CD4-positive, alpha-beta memory T cell (primary cell): ENCODE measurements around the gene PISD. TPM values are rescaled to one million over a fixed set of nuclear protein-coding genes. Genes with fewer than 3 reads are reported as not detected.

Experiments
- CTCF ChIA-PET: fragments of 350-600 bp; sonication (Branson Sonifier 250); formaldehyde crosslinking; loops from one replicate; lab custom pipeline; 2021; ENCODE audit warnings: inconsistent platforms; ENCODE audit not compliant: partially characterized antibody; lab: Charles Lee
- POLR2A ChIA-PET: fragments of 350-600 bp; sonication (Branson Sonifier 250); formaldehyde crosslinking; loops from one replicate; lab custom pipeline; 2021; ENCODE audit not compliant: partially characterized antibody; lab: Charles Lee
- DNase-seq, 5 donors: peaks; one replicate each; pipeline versions ENCODE4 v3.0.0 to v3.0.0-alpha.2; 2020 to 2022; ENCODE audit warnings: mixed read lengths in 1 of 5
- H3K27ac ChIP-seq: one replicate; pipeline ENCODE4 v1.7.0; 2013; ENCODE audit warnings: low read depth, low read length
- H3K27me3 ChIP-seq: 2 replicates; pipeline ENCODE4 v1.7.0; 2013; ENCODE audit warnings: mild to moderate bottlenecking, low read length, moderate library complexity; ENCODE audit not compliant: insufficient read depth
- H3K36me3 ChIP-seq: 2 replicates; pipeline ENCODE4 v1.7.0; 2013; ENCODE audit warnings: mild to moderate bottlenecking, low read length, moderate library complexity; ENCODE audit not compliant: insufficient read depth
- H3K4me1 ChIP-seq: 2 replicates; pipeline ENCODE4 v1.7.0; 2013; ENCODE audit warnings: mild to moderate bottlenecking, low read length, moderate library complexity; ENCODE audit not compliant: insufficient read depth
- H3K4me3 ChIP-seq, 2 donors: one replicate each; pipeline ENCODE4 v1.7.0; 2013; ENCODE audit warnings: low read length in 2 of 2, mild to moderate bottlenecking in 1 of 2
- H3K9me3 ChIP-seq, 2 donors: one replicate each; pipeline ENCODE4 v1.7.0; 2013; ENCODE audit warnings: low read length in 2 of 2, control low read depth in 1 of 2; ENCODE audit not compliant: control insufficient read depth in 1 of 2
- H3K27ac Mint-ChIP-seq, 7 donors: one replicate each; pipeline ENCODE4 v1.8.0; 2020 to 2021; ENCODE audit warnings: mixed read lengths in 7 of 7, mild to moderate bottlenecking in 6 of 7, inconsistent platforms in 3 of 7, moderate library complexity in 3 of 7
- H3K27me3 Mint-ChIP-seq, 2 donors: one replicate each; pipeline ENCODE4 v1.8.0; 2020 to 2021; ENCODE audit warnings: mixed read lengths in 2 of 2
- H3K36me3 Mint-ChIP-seq, 2 donors: one replicate each; pipeline ENCODE4 v1.8.0; 2020 to 2021; ENCODE audit warnings: mixed read lengths in 2 of 2, inconsistent platforms in 1 of 2, mild to moderate bottlenecking in 1 of 2
- H3K4me1 Mint-ChIP-seq, 4 donors: one replicate each; pipeline ENCODE4 v1.8.0; 2020 to 2021; ENCODE audit warnings: mixed read lengths in 4 of 4, mild to moderate bottlenecking in 1 of 4
- H3K4me3 Mint-ChIP-seq, 8 donors: one replicate each; pipeline ENCODE4 v1.8.0; 2020 to 2021; ENCODE audit warnings: mixed read lengths in 8 of 8, mild to moderate bottlenecking in 7 of 8, moderate library complexity in 6 of 8, inconsistent platforms in 3 of 8
- H3K9me3 Mint-ChIP-seq, 8 donors: one replicate each; pipeline ENCODE4 v1.8.0; 2020 to 2021; ENCODE audit warnings: mixed read lengths in 8 of 8, mild to moderate bottlenecking in 5 of 8, inconsistent platforms in 3 of 8, moderate library complexity in 1 of 8
- intact Hi-C: fragments of 100-400 bp; cut with micrococcal nuclease; formaldehyde crosslinking; loops from one replicate; pipeline ENCODE4 v1.15.1; 2023
- polyA plus RNA-seq, 2 donors: library from polyadenylated mRNA; unstranded; fragments of 300-500 nt; fragmentation: Illumina TruSeq; gene quantifications; one replicate each; pipeline ENCODE4 v1.2.3, GENCODE V29; 2021
- total RNA-seq, 2 experiments: library from RNA; stranded (reverse); gene quantifications; one replicate each; pipeline ENCODE4 v1.2.3, GENCODE V29; 2021

Gene PISD
- total and polyA plus RNA-seq, 4 experiments from 2014 or later: 16.7 to 35.4 (median 30.8) TPM

DNA sequence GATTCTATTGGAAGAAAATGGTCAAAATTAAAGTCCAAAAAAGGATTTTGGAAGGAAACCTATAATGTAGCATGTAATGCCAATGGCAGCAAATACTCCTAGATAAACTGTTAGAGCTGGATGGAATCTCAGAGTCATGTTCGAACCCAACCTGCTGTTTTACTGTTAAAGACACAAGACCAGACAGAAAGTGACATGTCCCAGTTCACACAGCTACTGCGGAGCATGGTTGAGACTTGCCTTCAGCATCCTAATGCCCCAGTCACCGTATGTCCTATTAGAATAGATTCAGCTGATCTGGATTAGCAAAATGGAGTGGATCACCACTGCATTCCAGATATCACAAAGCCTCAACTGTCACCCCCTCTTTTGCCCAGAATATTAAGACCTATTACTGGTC is 14.9 kb downstream of the PISD start:
- Mint-ChIP-seq H3K27ac (peak overlapping the region in 4 of 7 donors; percentile 22 to 48 (median 30)), H3K27me3 (no peaks in the 10 kb centered on the region), H3K4me1 (peaks cover 10 to 19% (median 14%) of the 10 kb centered on the region in 4 donors), H3K4me3 (no peak overlapping the region), H3K36me3 (peaks cover 32 to 50% of the 10 kb centered on the region in 2 donors), H3K9me3 (no peaks in the 10 kb centered on the region)
- no peaks in the 10 kb centered on the region for H3K27me3 ChIP-seq
- no peak for DNase-seq
- H3K27ac ChIP-seq: no peak overlapping the region
- intact Hi-C loops: no loop called here
- CTCF ChIA-PET: interaction anchor here (1.8 kb wide), 2 partner anchors 14 to 19 kb away, joined by 3 to 6 read pairs; no protein-coding TSS in a partner anchor
- no peak overlapping the region for H3K4me3 ChIP-seq
- POLR2A ChIA-PET: interaction anchor here (1.6 kb wide), 1 partner anchor 15 kb away, joined by 7 read pairs; the partner anchor contains the start of gene PISD
- peaks cover 18% of the 10 kb centered on the region for H3K36me3 ChIP-seq
- no peaks in the 10 kb centered on the region for H3K4me1 ChIP-seq
- H3K9me3 ChIP-seq: no peaks in the 10 kb centered on the region

DNA sequence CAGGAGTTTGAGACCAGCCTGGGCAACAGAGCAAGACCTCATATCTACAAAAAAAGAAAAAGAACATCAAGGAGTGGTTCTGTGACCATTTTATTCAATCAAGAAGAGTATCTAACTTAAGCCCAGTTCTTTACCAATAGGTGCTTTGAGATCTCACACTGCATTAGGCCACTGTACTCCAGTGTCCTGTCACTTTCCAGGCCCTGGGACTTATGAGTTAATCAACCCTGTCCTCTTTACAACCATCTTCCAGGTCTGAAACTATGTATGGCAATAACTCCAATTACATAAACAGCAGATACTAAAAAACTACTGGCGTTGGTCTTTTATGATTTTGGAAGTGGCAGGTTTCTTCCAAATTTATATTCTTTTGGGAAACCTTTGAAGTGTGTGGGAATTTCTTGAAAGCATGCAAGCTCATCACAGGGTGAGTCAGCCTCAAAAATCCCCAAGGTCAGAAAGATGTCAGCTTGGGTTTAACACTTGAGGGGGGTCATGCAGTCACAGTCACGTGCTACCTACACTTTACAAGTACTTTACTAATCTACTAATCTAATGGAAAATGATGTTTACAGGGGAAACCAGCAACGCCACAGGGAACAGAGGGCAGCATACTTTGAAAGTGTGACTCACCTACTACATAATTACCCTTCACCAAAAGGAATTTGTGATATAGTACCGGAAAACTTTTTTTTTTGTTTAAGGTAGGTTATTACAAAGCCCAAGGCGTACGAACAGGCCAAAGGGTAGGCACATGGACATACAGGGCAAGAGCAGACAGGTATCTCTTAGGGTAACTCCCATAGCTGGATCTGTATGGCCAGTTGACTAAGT is 15.6 kb downstream of the PISD start:
- ChIA-PET CTCF (interaction anchor here (1.8 kb wide), 2 partner anchors 15 to 19 kb away, joined by 3 to 6 read pairs; no protein-coding TSS in a partner anchor), POLR2A (interaction anchor here (0.7 to 1.6 kb wide), 2 partner anchors 15 to 23 kb away, joined by 4 to 7 read pairs; partner anchors contain the start of gene PISD)
- intact Hi-C loops: no loop called here
- Histone ChIP-seq H3K27ac (no peak overlapping the region), H3K36me3 (peaks cover 18% of the 10 kb centered on the region), H3K4me3 (no peak overlapping the region), H3K4me1 (no peaks in the 10 kb centered on the region), H3K27me3 (no peaks in the 10 kb centered on the region), H3K9me3 (no peaks in the 10 kb centered on the region)
- Mint-ChIP-seq H3K36me3 (peaks cover 32 to 51% of the 10 kb centered on the region in 2 donors), H3K27ac (peak overlapping the region in 5 of 7 donors; percentile 22 to 70 (median 35)), H3K4me3 (no peak overlapping the region), H3K4me1 (peaks cover 9 to 19% (median 12%) of the 10 kb centered on the region in 4 donors), H3K9me3 (no peaks in the 10 kb centered on the region), H3K27me3 (no peaks in the 10 kb centered on the region)
- DNase-seq: no peak

DNA sequence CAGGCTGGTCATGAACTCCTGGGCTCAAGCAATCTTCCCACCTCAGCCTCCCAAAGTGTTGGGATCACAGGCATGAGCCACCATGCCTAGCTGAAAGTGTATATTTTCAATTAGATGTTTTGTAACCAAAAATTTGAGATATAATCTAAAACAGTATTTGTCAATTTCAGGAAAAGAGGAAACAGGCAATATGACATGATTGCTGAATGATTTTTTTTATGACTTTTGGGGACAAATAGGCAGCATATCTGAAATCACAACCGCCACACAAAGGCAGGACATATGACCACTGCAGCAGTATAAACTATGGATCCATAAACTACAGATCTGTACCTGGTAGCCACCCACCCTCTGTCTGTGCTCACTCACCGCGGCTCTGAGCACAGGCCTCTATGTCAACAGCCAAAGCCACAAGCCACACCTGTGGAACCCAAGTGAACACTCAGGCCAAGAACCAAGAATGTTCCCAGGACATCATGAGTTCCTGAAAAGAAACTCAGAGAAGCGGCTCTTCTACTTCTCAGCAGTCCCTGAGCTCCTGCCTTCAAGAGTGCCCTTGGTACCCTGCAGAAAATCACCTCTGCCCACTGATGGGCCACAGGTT is 22.5 kb downstream of the PISD start:
- no peaks in the 10 kb centered on the region for H3K27me3 Mint-ChIP-seq
- DNase-seq: no peak
- Histone ChIP-seq H3K4me1 (peaks cover 20% of the 10 kb centered on the region), H3K4me3 (no peak overlapping the region), H3K9me3 (no peaks in the 10 kb centered on the region), H3K27me3 (no peaks in the 10 kb centered on the region), H3K27ac (no peak overlapping the region), H3K36me3 (no peaks in the 10 kb centered on the region)
- no peaks in the 10 kb centered on the region for H3K9me3 Mint-ChIP-seq
- ChIA-PET CTCF (interaction anchor here (0.8 to 1.4 kb wide), 2 partner anchors 26 to 331 kb away, joined by 4 read pairs; no protein-coding TSS in a partner anchor), POLR2A (interaction anchor here (1.2 to 1.7 kb wide), 3 partner anchors 9 to 292 kb away, joined by 4 to 6 read pairs (median 4); no protein-coding TSS in a partner anchor)
- intact Hi-C loops: loop anchor here (10.0 kb wide), 1 partner anchor 875 kb away; no protein-coding TSS in a partner anchor
- H3K4me1 Mint-ChIP-seq: peaks cover 17 to 41% (median 30%) of the 10 kb centered on the region in 4 donors
- peak overlapping the region in 4 of 8 donors; percentile 15 to 50 (median 47) for H3K4me3 Mint-ChIP-seq
- peak overlapping the region; percentile 57 to 90 (median 84) for H3K27ac Mint-ChIP-seq
- peaks cover 9 to 12% of the 10 kb centered on the region in 2 donors for H3K36me3 Mint-ChIP-seq

DNA sequence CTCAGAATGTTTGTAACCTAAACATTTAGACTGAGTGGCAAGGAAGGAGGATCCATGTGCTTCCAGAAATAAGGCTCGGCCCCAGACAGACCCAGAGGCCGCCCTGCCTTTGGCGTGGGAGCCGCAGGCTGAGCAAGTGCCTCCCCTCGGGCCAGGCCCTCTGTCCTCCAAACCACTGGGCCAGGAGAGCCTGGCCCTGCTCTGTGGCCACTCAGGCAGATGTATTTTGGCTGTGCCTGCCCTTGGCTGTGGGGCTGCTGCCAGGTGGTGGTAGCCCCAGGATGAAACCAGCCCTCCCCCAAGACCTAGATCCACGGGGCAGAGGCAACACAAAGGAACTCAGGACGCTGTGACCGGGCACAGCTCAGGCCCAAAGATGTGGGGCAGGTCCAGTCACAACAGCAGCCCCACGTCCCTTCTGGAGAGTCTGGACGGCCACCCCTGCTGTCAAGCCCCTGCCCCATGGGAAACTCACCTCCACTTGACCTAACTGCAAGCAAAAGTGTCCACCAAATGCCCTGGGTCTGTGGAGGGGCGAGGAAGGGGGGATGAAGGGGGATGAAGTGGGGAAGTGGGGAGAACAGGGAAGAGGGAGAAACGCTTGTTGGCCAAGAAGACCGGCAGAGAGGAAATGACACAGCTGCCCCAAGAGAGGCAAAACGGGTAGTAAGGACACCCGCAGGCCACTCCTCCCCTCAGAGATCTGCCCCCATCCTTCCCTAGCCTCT is 24.0 kb downstream of the PISD start:
- H3K4me3 ChIP-seq: no peak overlapping the region
- peaks cover 20 to 50% (median 33%) of the 10 kb centered on the region in 4 donors for H3K4me1 Mint-ChIP-seq
- ChIA-PET POLR2A (no interaction called here), CTCF (interaction anchor here (1.4 to 1.8 kb wide), 2 partner anchors 27 to 186 kb away, joined by 4 to 6 read pairs; no protein-coding TSS in a partner anchor)
- H3K36me3 Mint-ChIP-seq: peaks cover 5 to 6% of the 10 kb centered on the region in 2 donors
- H3K4me1 ChIP-seq: peaks cover 28% of the 10 kb centered on the region
- no peak overlapping the region for H3K27ac ChIP-seq
- H3K9me3 ChIP-seq: no peaks in the 10 kb centered on the region
- no peak for DNase-seq
- peak overlapping the region in 2 of 8 donors; percentile 39 to 48 for H3K4me3 Mint-ChIP-seq
- no peaks in the 10 kb centered on the region for H3K27me3 Mint-ChIP-seq
- no peaks in the 10 kb centered on the region for H3K9me3 Mint-ChIP-seq
- intact Hi-C loops: loop anchor here (10.0 kb wide), 1 partner anchor 873 kb away; no protein-coding TSS in a partner anchor
- no peaks in the 10 kb centered on the region for H3K27me3 ChIP-seq
- H3K36me3 ChIP-seq: no peaks in the 10 kb centered on the region
- H3K27ac Mint-ChIP-seq: peak overlapping the region; percentile 31 to 92 (median 76)

DNA sequence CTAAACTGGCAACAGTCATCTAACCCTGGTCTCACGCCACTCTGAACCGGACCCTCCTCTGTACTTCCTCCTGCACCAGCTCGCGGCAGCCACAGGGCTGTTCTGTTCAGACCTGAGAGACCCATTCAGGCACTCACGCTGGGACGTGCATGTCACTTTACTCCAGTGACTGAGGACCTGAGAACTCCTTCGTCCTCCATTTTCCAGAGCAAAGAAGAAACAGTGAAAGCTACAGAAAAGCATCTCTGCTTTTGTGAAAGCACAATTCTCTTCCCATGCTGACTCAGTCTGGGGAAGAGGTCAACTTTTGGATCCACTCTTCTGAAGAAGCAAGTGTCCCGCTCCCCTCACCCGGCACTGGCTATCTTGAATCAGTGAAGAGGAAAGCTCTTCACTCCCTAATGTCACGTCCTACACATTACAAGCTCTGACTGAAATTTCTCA is 24.5 kb downstream of the PISD start:
- Mint-ChIP-seq H3K4me1 (peaks cover 21 to 50% (median 33%) of the 10 kb centered on the region in 4 donors), H3K36me3 (peaks cover 4 to 6% of the 10 kb centered on the region in 2 donors), H3K27ac (peak overlapping the region in 6 of 7 donors; percentile 12 to 87 (median 78)), H3K9me3 (no peaks in the 10 kb centered on the region), H3K27me3 (no peaks in the 10 kb centered on the region), H3K4me3 (no peak overlapping the region)
- Histone ChIP-seq H3K9me3 (no peaks in the 10 kb centered on the region), H3K27me3 (no peaks in the 10 kb centered on the region), H3K27ac (no peak overlapping the region), H3K4me1 (peaks cover 28% of the 10 kb centered on the region), H3K4me3 (no peak overlapping the region), H3K36me3 (no peaks in the 10 kb centered on the region)
- POLR2A ChIA-PET: no interaction called here
- no peak for DNase-seq
- intact Hi-C loops: loop anchor here (10.0 kb wide), 1 partner anchor 873 kb away; no protein-coding TSS in a partner anchor
- CTCF ChIA-PET: interaction anchor here (1.8 kb wide), 1 partner anchor 186 kb away, joined by 6 read pairs; no protein-coding TSS in a partner anchor

DNA sequence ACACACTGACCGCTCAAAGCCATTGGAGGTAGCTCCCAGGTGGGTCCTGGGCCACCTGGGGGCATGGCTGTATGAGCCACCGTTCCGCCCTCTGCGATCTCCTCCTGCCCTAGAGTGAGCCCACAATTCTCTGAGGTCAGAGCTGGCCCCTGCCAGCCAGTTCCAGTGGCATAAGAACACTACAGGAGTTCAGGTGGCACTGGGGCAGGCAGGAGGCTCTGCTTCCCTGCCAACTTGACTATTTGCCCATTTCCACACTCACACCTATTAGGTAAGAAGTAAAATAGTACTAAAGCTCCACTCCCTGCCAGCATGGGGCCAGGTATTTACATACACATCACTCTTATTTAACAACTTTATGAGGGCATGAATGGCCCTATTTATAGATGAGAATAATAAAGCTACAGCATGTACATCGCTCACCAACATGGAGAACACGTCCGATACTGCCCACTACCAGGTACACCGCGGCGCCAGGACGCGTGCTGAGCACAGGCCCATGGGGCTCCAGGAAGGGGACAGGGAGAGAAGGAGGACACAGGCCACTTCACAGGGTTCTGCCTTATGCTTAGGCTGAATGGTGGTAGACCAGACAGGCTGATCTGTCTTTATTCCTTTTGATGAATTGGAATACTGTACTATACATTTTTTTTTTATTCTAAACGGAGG is 26.2 kb downstream of the PISD start:
- Histone ChIP-seq H3K4me1 (peaks cover 39% of the 10 kb centered on the region), H3K27me3 (no peaks in the 10 kb centered on the region), H3K4me3 (no peak overlapping the region), H3K27ac (no peak overlapping the region), H3K36me3 (no peaks in the 10 kb centered on the region), H3K9me3 (no peaks in the 10 kb centered on the region)
- Mint-ChIP-seq H3K36me3 (no peaks in the 10 kb centered on the region), H3K27ac (peak overlapping the region in 5 of 7 donors; percentile 52 to 80 (median 70)), H3K27me3 (no peaks in the 10 kb centered on the region), H3K4me1 (peaks cover 16 to 55% (median 34%) of the 10 kb centered on the region in 4 donors), H3K9me3 (no peaks in the 10 kb centered on the region), H3K4me3 (no peak overlapping the region)
- POLR2A ChIA-PET: no interaction called here
- intact Hi-C loops: loop anchor here (10.0 kb wide), 1 partner anchor 871 kb away; no protein-coding TSS in a partner anchor
- DNase-seq: no peak
- CTCF ChIA-PET: interaction anchor here (7.0 kb wide), 1 partner anchor 79 kb away, joined by 65 read pairs; no protein-coding TSS in a partner anchor
